ENCODE measurements around the gene E2F1.

DNA sequence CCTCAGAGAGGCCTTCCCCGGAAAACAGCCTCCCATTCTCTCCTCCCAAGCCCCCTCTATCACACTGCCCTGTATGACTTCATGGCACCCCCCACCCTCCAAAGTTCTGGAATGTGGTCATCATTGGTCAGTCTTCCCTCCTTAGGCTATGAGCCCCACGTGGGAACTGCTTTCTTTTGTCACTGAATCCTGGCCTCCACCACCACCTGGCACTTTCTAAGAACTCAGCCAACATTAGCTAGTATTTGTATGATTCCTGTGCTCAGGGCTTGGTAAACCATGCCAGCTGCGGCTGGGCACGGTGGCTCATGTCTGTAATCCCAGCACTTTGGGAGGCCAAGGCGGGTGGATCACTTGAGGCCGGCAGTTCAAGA is 8.4 kb upstream of the E2F1 start:
- TF ChIP-seq, protein P1, sequence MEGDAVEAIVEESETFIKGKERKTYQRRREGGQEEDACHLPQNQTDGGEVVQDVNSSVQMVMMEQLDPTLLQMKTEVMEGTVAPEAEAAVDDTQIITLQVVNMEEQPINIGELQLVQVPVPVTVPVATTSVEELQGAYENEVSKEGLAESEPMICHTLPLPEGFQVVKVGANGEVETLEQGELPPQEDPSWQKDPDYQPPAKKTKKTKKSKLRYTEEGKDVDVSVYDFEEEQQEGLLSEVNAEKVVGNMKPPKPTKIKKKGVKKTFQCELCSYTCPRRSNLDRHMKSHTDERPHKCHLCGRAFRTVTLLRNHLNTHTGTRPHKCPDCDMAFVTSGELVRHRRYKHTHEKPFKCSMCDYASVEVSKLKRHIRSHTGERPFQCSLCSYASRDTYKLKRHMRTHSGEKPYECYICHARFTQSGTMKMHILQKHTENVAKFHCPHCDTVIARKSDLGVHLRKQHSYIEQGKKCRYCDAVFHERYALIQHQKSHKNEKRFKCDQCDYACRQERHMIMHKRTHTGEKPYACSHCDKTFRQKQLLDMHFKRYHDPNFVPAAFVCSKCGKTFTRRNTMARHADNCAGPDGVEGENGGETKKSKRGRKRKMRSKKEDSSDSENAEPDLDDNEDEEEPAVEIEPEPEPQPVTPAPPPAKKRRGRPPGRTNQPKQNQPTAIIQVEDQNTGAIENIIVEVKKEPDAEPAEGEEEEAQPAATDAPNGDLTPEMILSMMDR (IDR thresholded peaks at IDR 0.05; ENCODE audit: insufficient read depth, low read length), result no peak
- TF ChIP-seq POLR2AphosphoS5 (IDR thresholded peaks at IDR 0.05; ENCODE audit: low read depth) (no peak), GABPA (IDR thresholded peaks at IDR 0.05; ENCODE audit: low read depth) (no peak), SPI1 (IDR thresholded peaks at IDR 0.05; ENCODE audit: borderline replicate concordance, low read depth) (no peak)
- TF ChIP-seq, protein P2, sequence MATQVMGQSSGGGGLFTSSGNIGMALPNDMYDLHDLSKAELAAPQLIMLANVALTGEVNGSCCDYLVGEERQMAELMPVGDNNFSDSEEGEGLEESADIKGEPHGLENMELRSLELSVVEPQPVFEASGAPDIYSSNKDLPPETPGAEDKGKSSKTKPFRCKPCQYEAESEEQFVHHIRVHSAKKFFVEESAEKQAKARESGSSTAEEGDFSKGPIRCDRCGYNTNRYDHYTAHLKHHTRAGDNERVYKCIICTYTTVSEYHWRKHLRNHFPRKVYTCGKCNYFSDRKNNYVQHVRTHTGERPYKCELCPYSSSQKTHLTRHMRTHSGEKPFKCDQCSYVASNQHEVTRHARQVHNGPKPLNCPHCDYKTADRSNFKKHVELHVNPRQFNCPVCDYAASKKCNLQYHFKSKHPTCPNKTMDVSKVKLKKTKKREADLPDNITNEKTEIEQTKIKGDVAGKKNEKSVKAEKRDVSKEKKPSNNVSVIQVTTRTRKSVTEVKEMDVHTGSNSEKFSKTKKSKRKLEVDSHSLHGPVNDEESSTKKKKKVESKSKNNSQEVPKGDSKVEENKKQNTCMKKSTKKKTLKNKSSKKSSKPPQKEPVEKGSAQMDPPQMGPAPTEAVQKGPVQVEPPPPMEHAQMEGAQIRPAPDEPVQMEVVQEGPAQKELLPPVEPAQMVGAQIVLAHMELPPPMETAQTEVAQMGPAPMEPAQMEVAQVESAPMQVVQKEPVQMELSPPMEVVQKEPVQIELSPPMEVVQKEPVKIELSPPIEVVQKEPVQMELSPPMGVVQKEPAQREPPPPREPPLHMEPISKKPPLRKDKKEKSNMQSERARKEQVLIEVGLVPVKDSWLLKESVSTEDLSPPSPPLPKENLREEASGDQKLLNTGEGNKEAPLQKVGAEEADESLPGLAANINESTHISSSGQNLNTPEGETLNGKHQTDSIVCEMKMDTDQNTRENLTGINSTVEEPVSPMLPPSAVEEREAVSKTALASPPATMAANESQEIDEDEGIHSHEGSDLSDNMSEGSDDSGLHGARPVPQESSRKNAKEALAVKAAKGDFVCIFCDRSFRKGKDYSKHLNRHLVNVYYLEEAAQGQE (IDR thresholded peaks at IDR 0.05; ENCODE audit: insufficient replicate concordance, low read depth), result no peak

Data from HL-60 (cell line).